B cell (primary cell): ENCODE measurements around the gene ZNF775. TPM values are rescaled to one million over a fixed set of nuclear protein-coding genes. Genes with fewer than 3 reads are reported as not detected.

Experiments
- ATAC-seq: fragments of 200-7000 bp; cut with Tn5 transposase; one replicate; pipeline ENCODE4 v1.10.0; 2021; ENCODE audit warnings: low read depth, mild to moderate bottlenecking, moderate number of reproducible peaks, moderate library complexity
- CTCF ChIA-PET: fragments of 350-600 bp; sonication (Branson Sonifier 250); formaldehyde crosslinking; loops from one replicate; lab custom pipeline; 2021; ENCODE audit warnings: antibody characterized with exemption, inconsistent platforms; lab: Charles Lee
- POLR2A ChIA-PET: fragments of 350-600 bp; sonication (Branson Sonifier 250); formaldehyde crosslinking; loops from one replicate; lab custom pipeline; 2021; ENCODE audit warnings: antibody characterized with exemption; lab: Charles Lee
- DNase-seq: peaks from one replicate; pipeline ENCODE4 v3.0.0; 2013
- H2AFZ ChIP-seq: 2 replicates; pipeline ENCODE4 v1.6.1; 2012; ENCODE audit warnings: mild to moderate bottlenecking, low read depth, low read length; ENCODE audit not compliant: insufficient read depth, poor library complexity, severe bottlenecking
- H3K27ac ChIP-seq, 2 donors: 1 replicate in 1 of 2; 2 replicates in 1 of 2; pipeline ENCODE4 v1.5.1; 2012 to 2013; ENCODE audit warnings: low read length in 2 of 2, mild to moderate bottlenecking in 2 of 2, moderate library complexity in 1 of 2
- H3K27me3 ChIP-seq, 4 experiments: fragments of 200-600 bp in 1 of 4; sonication (generic) in 1 of 4; replicated peaks in 1 of 4; 1 replicate in 2 of 4; 2 replicates in 2 of 4; pipeline versions ENCODE4 v1.6.1 to v1.7.0; 2013 to 2016; ENCODE audit warnings: low read length in 3 of 4, mild to moderate bottlenecking in 2 of 4, mixed read lengths in 1 of 4, moderate library complexity in 1 of 4; ENCODE audit not compliant: insufficient read depth in 4 of 4, control insufficient read depth in 3 of 4; ENCODE audit errors: control extremely low read depth in 1 of 4
- H3K36me3 ChIP-seq, 2 experiments: replicated peaks in 1 of 2; 1 replicate in 1 of 2; 2 replicates in 1 of 2; pipeline versions ENCODE4 v1.6.1 to v1.7.1; 2013; ENCODE audit warnings: low read length in 1 of 2; ENCODE audit not compliant: insufficient read depth in 2 of 2, control insufficient read depth in 1 of 2; ENCODE audit errors: control extremely low read depth in 1 of 2, extremely low read depth in 1 of 2
- H3K4me1 ChIP-seq, 2 donors: fragments of 200-600 bp in 1 of 2; sonication (generic) in 1 of 2; 1 replicate in 1 of 2; 2 replicates in 1 of 2; pipeline versions ENCODE4 v1.5.1 to v1.6.1; 2013 to 2017; ENCODE audit warnings: low read length in 2 of 2; ENCODE audit not compliant: control insufficient read depth in 2 of 2, insufficient read depth in 2 of 2
- H3K4me2 ChIP-seq: replicated peaks from 2 replicates; pipeline ENCODE3; 2012; ENCODE audit warnings: mild to moderate bottlenecking, low read depth, low read length; ENCODE audit not compliant: poor library complexity, severe bottlenecking
- H3K4me3 ChIP-seq, 5 experiments: fragments of 200-600 bp in 1 of 5; sonication (generic) in 1 of 5; 1 replicate in 3 of 5; 2 replicates in 2 of 5; pipeline versions ENCODE4 v1.5.1 to v1.7.0; 2011 to 2016; ENCODE audit warnings: low read length in 4 of 5, mild to moderate bottlenecking in 4 of 5, low read depth in 2 of 5, control low read depth in 1 of 5, moderate library complexity in 1 of 5; ENCODE audit not compliant: insufficient read depth in 1 of 5; ENCODE audit errors: control extremely low read depth in 1 of 5, extremely low read depth in 1 of 5
- H3K79me2 ChIP-seq: fragments of 200-600 bp; sonication (generic); one replicate; pipeline ENCODE4 v1.6.0; 2016; ENCODE audit warnings: low read length; ENCODE audit not compliant: control insufficient read depth, insufficient read depth
- H3K9ac ChIP-seq: fragments of 200-600 bp; sonication (generic); 2 replicates; pipeline ENCODE4 v1.6.1; 2017; ENCODE audit warnings: mild to moderate bottlenecking, low read length, moderate library complexity
- H3K9me3 ChIP-seq, 3 donors: one replicate each; pipeline versions ENCODE4 v1.6.1 to v1.7.1; 2013; ENCODE audit warnings: low read length in 2 of 3; ENCODE audit not compliant: control insufficient read depth in 2 of 3, insufficient read depth in 1 of 3; ENCODE audit errors: control extremely low read depth in 1 of 3
- H4K20me1 ChIP-seq: 2 replicates; pipeline ENCODE4 v1.6.0; 2012; ENCODE audit warnings: mild to moderate bottlenecking, low read length; ENCODE audit not compliant: insufficient read depth, control insufficient read depth, poor library complexity, severe bottlenecking
- H3K27ac Mint-ChIP-seq: one replicate; pipeline ENCODE4 v1.8.0; 2021; ENCODE audit warnings: mixed read lengths
- H3K27me3 Mint-ChIP-seq: one replicate; pipeline ENCODE4 v1.8.0; 2021; ENCODE audit warnings: mixed read lengths
- H3K4me1 Mint-ChIP-seq: one replicate; pipeline ENCODE4 v1.8.0; 2021; ENCODE audit warnings: mixed read lengths
- H3K4me3 Mint-ChIP-seq: one replicate; pipeline ENCODE4 v1.8.0; 2021; ENCODE audit warnings: mixed read lengths
- H3K9me3 Mint-ChIP-seq: one replicate; pipeline ENCODE4 v1.8.0; 2022; ENCODE audit warnings: mixed read lengths; ENCODE audit not compliant: insufficient read depth
- EZH2 ChIP-seq: IDR thresholded peaks from 2 replicates; pipeline ENCODE4 v1.6.1; 2012; ENCODE audit warnings: borderline replicate concordance, low read depth, mild to moderate bottlenecking, moderate library complexity, low read length; ENCODE audit not compliant: insufficient read depth, poor library complexity, severe bottlenecking
- WGBS: methylation state at CpG from one replicate; pipeline ENCODE4 v1.1.5; 2013; ENCODE audit warnings: missing lambda C conversion rate; ENCODE audit not compliant: insufficient coverage; 5-methylcytosine and 5-hydroxymethylcytosine counted together
- intact Hi-C: fragments of 100-400 bp; cut with micrococcal nuclease; formaldehyde crosslinking; loops from one replicate; pipeline ENCODE4 v1.10.0; 2022
- polyA plus RNA-seq: library from polyadenylated mRNA; depleted of rRNA; stranded (reverse); fragments of >200 nt; gene quantifications from 2 replicates; pipeline ENCODE4 v1.2.3, GENCODE V29; 2012
- total RNA-seq, 2 donors: library from RNA; stranded (reverse); fragments of 120-200 nt in 1 of 2; gene quantifications; 1 replicate in 1 of 2; 2 replicates in 1 of 2; pipeline versions ENCODE4 v1.2.3 to v1.2.4, GENCODE V29; 2013 to 2022
- TF ChIP-seq, protein P1 (sequence below): fragments of 200-600 bp; IDR thresholded peaks from one replicate; pipeline ENCODE4 v1.8.0; 2022; ENCODE audit warnings: antibody characterized with exemption, mild to moderate bottlenecking

Gene ZNF775
- total and polyA plus RNA-seq, 2 donors (not counting 1 experiment from before 2014, with no cell fraction given), result 4.2 to 12.1 TPM

DNA sequence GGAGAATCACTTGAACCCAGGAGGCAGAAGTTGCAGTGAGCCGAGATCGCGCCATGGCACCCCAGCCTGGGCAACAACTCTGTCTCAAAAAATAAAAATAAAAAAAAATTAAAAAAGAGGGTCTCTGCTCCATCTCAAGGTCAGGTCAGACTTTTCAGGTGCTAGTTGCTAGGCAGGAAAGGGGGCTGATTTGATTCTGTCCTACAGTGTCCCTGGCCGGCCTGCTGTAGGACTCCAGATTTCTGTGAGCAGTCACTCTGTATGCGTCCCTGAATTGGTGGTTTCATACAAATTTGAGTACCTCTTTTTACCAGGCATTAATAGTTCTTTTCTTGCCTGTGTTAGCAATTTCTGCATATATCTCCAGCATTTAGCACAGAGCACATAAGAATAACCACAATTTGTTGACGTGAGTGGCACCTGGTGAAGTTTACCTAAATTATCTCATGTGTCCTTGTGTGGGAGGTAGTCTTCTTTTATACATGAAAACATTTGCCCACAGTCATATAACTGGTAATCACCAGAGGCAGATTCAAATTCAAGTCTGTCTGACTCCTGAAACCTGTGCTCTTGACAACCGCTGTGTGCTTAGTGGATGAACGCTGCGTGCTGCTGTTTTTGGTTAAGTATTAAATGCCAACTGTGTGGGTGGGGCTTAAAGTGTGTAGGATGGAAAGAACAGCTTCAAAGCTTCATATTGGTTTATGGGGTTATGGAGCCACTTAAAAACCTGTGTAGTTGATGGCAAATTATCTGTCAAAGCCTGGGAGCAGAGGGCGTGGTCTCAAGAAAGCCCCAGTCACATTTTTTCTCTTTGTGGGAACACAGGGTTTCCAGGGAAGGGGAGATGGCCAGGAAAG, 3.2 kb upstream of the ZNF775 start:
- no peak for ATAC-seq
- H3K27ac ChIP-seq, result peak overlapping the region; percentile 18 to 30

More for the DNA sequence above, 3.2 kb upstream of the ZNF775 start:
- peaks cover 0 to 25% of the 10 kb centered on the region in 2 experiments for H3K36me3 ChIP-seq
- no peak overlapping the region for H3K4me2 ChIP-seq
- peak; percentile 55 for DNase-seq
- CTCF ChIA-PET, result interaction anchor here (0.7 to 2.2 kb wide), 2 partner anchors 20 to 854 kb away, joined by 3 to 10 read pairs; no protein-coding TSS in a partner anchor
- no peaks in the 10 kb centered on the region for H3K27me3 ChIP-seq
- TF ChIP-seq, protein P1, sequence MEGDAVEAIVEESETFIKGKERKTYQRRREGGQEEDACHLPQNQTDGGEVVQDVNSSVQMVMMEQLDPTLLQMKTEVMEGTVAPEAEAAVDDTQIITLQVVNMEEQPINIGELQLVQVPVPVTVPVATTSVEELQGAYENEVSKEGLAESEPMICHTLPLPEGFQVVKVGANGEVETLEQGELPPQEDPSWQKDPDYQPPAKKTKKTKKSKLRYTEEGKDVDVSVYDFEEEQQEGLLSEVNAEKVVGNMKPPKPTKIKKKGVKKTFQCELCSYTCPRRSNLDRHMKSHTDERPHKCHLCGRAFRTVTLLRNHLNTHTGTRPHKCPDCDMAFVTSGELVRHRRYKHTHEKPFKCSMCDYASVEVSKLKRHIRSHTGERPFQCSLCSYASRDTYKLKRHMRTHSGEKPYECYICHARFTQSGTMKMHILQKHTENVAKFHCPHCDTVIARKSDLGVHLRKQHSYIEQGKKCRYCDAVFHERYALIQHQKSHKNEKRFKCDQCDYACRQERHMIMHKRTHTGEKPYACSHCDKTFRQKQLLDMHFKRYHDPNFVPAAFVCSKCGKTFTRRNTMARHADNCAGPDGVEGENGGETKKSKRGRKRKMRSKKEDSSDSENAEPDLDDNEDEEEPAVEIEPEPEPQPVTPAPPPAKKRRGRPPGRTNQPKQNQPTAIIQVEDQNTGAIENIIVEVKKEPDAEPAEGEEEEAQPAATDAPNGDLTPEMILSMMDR, result no peak
- TF ChIP-seq EZH2, result no peak
- peaks cover 36% of the 10 kb centered on the region for H3K79me2 ChIP-seq
- H3K27me3 Mint-ChIP-seq, result no peaks in the 10 kb centered on the region
- H3K4me1 ChIP-seq, result peaks cover 22 to 56% of the 10 kb centered on the region in 2 donors
- POLR2A ChIA-PET, result interaction anchor here (1.1 to 2.8 kb wide), 2 partner anchors 10 to 30 kb away, joined by 3 to 38 read pairs; a partner anchor contains a TSS
- H3K9me3 ChIP-seq, result no peaks in the 10 kb centered on the region
- H3K4me1 Mint-ChIP-seq, result peaks cover 71% of the 10 kb centered on the region
- 65% methylated on average over 5 of the region's 10 CpGs for WGBS
- intact Hi-C loops, result loop anchor here (5.0 kb wide), 1 partner anchor 54 kb away; the partner anchor contains the start of genes ACTR3C and LRRC61
- H2AFZ ChIP-seq, result no peak overlapping the region
- no peak overlapping the region for H3K9ac ChIP-seq
- peak overlapping the region; percentile 49 for H3K4me3 Mint-ChIP-seq
- no peaks in the 10 kb centered on the region for H3K9me3 Mint-ChIP-seq
- H3K27ac Mint-ChIP-seq, result peak overlapping the region; percentile 78
- H4K20me1 ChIP-seq, result peaks cover 18% of the 10 kb centered on the region
- no peak overlapping the region for H3K4me3 ChIP-seq
